ENCODE data around the gene SARDH. TPM values are rescaled to one million over a fixed set of nuclear protein-coding genes. Genes with fewer than 3 reads are reported as not detected.

The SARDH gene
- total and polyA plus RNA-seq, 2 of the 8 experiments (the other 6 are each of a cell fraction or from before 2014, with no cell fraction given), result 6.4 to 7.4 TPM

DNA sequence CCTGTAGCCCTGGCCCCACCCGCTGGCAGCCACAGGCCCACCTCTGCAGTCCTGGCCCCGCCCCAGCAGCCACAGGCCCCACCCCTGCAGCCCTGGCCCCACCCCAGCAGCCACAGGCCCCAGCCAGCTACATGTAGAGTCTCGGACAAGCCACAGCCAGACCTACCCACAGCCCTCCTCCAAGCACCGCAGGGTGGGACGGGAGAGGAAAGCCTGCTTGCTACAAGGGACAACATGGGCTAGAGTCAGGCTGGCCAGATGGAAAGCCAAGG is 49.5 kb upstream of the SARDH start:
- no peak overlapping the region for H2BK120ac ChIP-seq (replicated peaks; ENCODE audit: low read depth, low read length)
- no peaks in the 10 kb centered on the region for H3K9me3 ChIP-seq (ENCODE audit: insufficient read depth in 2 of 2, low read depth in 1 of 2, low read length in 1 of 2)
- H2BK15ac ChIP-seq (ENCODE audit: low read length), result no peak overlapping the region
- peaks cover 3% of the 10 kb centered on the region; the same call in 1 of the 2 replicates for H3K23me2 ChIP-seq (ENCODE audit: low read depth, low read length)
- H2AFZ ChIP-seq (ENCODE audit: low read length), result no peak overlapping the region
- no peak overlapping the region for H2AK5ac ChIP-seq (ENCODE audit: low read depth, low read length)
- POLR2A ChIA-PET (ENCODE audit: partially characterized antibody), result no interaction called here
- no peak overlapping the region for H4K8ac ChIP-seq (ENCODE audit: extremely low read depth, insufficient read depth, low read length)
- no peak overlapping the region for H3K9ac ChIP-seq (replicated peaks in 1 of 4; ENCODE audit: extremely low read depth in 1 of 4, low read depth in 3 of 4, low read length in 3 of 4)
- CTCF ChIA-PET (ENCODE audit: partially characterized antibody), result interaction anchor here (0.6 to 4.8 kb wide), 6 partner anchors 8 to 670 kb away, joined by 3 to 31 read pairs (median 6); no protein-coding TSS in a partner anchor
- no peak overlapping the region for H2BK5ac ChIP-seq (ENCODE audit: low read depth, low read length)
- no peak overlapping the region for H3K4ac ChIP-seq (replicated peaks; ENCODE audit: insufficient read length, low read depth, low read length)
- H4K5ac ChIP-seq (ENCODE audit: insufficient read length, low read depth, low read length), result no peak overlapping the region
- no peak overlapping the region for H3K18ac ChIP-seq (ENCODE audit: extremely low read depth, low read length)
- H2BK12ac ChIP-seq (ENCODE audit: low read depth, low read length), result no peak overlapping the region
- no peak overlapping the region for H3K4me3 ChIP-seq (ENCODE audit: extremely low read depth in 1 of 4, insufficient read depth in 2 of 4, low read depth in 3 of 4, low read length in 4 of 4)
- H3K27ac ChIP-seq (ENCODE audit: low read depth, low read length), result no peak overlapping the region
- H3K56ac ChIP-seq (replicated peaks; ENCODE audit: insufficient read length, low read depth, low read length), result no peak overlapping the region
- H3K36me3 ChIP-seq (ENCODE audit: control insufficient read depth in 2 of 4, insufficient read depth in 4 of 4, low read length in 3 of 4), result peaks cover 0 to 14% (median 2%) of the 10 kb centered on the region in 4 experiments; a peak in 5 of 8 replicates
- H3K79me2 ChIP-seq (ENCODE audit: control insufficient read depth in 1 of 2, insufficient read depth in 2 of 2, low read length in 2 of 2), result no peaks in the 10 kb centered on the region
- FAIRE-seq, result no peak
- no peak overlapping the region for H4K91ac ChIP-seq (replicated peaks; ENCODE audit: insufficient read length, low read length)
- H3K23ac ChIP-seq (ENCODE audit: insufficient read length), result no peak overlapping the region
- WGBS, 2 experiments (ENCODE audit: extremely low coverage in 1 of 2, insufficient coverage in 1 of 2, insufficient read length in 1 of 2, insufficient replicate concordance in 2 of 2, low coverage in 1 of 2, low lambda C conversion rate in 2 of 2, missing lambda C conversion rate in 1 of 2), result 60% methylated on average over 2 of the region's 5 CpGs; no CpG with 5 or more reads in 1 of the 2 experiments
- DNase-seq (ENCODE audit: low read depth in 1 of 2, low spot score in 2 of 2), result peak in 1 of 2 experiments; percentile 73
- H4K20me1 ChIP-seq (replicated peaks in 1 of 2; ENCODE audit: control insufficient read depth in 1 of 2, insufficient read depth in 2 of 2, low read length in 2 of 2), result peaks cover 7 to 11% of the 10 kb centered on the region in 2 experiments
- H3K14ac ChIP-seq (ENCODE audit: insufficient read length), result no peak overlapping the region
- no peaks in the 10 kb centered on the region for H3K27me3 ChIP-seq (replicated peaks in 1 of 4; ENCODE audit: control insufficient read depth in 3 of 4, extremely low read depth in 1 of 4, insufficient read depth in 3 of 4, low read length in 3 of 4)
- H3K79me1 ChIP-seq (ENCODE audit: low read depth, low read length), result no peaks in the 10 kb centered on the region; the same call in 1 of the 2 replicates
- peaks cover 0 to 3% (median 1%) of the 10 kb centered on the region in 4 experiments; a peak in 4 of 7 replicates for H3K4me1 ChIP-seq (replicated peaks in 1 of 4; ENCODE audit: control insufficient read depth in 3 of 4, insufficient read depth in 4 of 4, low read length in 3 of 4)
- no peak overlapping the region for H3K4me2 ChIP-seq (ENCODE audit: insufficient read depth in 1 of 2, low read depth in 2 of 2, low read length in 2 of 2)
- H2BK20ac ChIP-seq (ENCODE audit: low read length), result no peak overlapping the region
- TF ChIP-seq TBP (IDR thresholded peaks at IDR 0.05; ENCODE audit: low read depth, low read length) (no peak), TEAD4 (IDR thresholded peaks at IDR 0.05; ENCODE audit: low read depth, low read length) (no peak), EGR1 (IDR thresholded peaks at IDR 0.05; ENCODE audit: borderline replicate concordance, low read depth, low read length) (no peak), NANOG (IDR thresholded peaks at IDR 0.05; ENCODE audit: insufficient read depth, low read depth, low read length, poor library complexity, severe bottlenecking) (no peak), JUND (IDR thresholded peaks at IDR 0.05; ENCODE audit: low read length) (no peak), POU5F1 (IDR thresholded peaks at IDR 0.05; ENCODE audit: low read depth, low read length) (no peak), GABPA (IDR thresholded peaks at IDR 0.05; ENCODE audit: borderline replicate concordance, insufficient read depth, low read length) (no peak), SP4 (IDR thresholded peaks at IDR 0.05; ENCODE audit: low read length) (no peak), SIN3A (conservative IDR thresholded peaks at IDR 0.05 in 1 of 2, IDR thresholded peaks at IDR 0.05 in 1 of 2; ENCODE audit: low read depth in 1 of 2, low read length in 2 of 2) (no peak), FOSL1 (IDR thresholded peaks at IDR 0.05; ENCODE audit: insufficient read depth, low read depth, low read length) (no peak), TAF7 (optimal IDR thresholded peaks at IDR 0.05; ENCODE audit: borderline replicate concordance, low read depth, low read length) (no peak), CBX5 (IDR thresholded peaks at IDR 0.05; ENCODE audit: low read depth, low read length) (no peak), ASH2L (IDR thresholded peaks at IDR 0.05; ENCODE audit: low read length) (no peak)
- TF ChIP-seq, protein P1, sequence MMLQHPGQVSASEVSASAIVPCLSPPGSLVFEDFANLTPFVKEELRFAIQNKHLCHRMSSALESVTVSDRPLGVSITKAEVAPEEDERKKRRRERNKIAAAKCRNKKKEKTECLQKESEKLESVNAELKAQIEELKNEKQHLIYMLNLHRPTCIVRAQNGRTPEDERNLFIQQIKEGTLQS (IDR thresholded peaks at IDR 0.05; ENCODE audit: insufficient read depth, low read depth, low read length), result no peak
